Ureter (tissue), 1 donor: ENCODE data around the gene NAGA. TPM values are rescaled to one million over a fixed set of nuclear protein-coding genes. Genes with fewer than 3 reads are reported as not detected.
"Not testable (repeated sequence)": the region's sequence is repeated elsewhere in the genome, so short reads cannot be mapped to it uniquely, and the experiment has no call there.

Experiments used
- DNase-seq: peaks from one replicate; pipeline ENCODE4 v3.0.0-alpha.2; 2020; ENCODE audit warnings: low spot score
- total RNA-seq: library from RNA; stranded (reverse); gene quantifications from one replicate; pipeline ENCODE4 v1.2.4, GENCODE V29; 2023
- donor health status: DM: yes; HTN: yes; CAD: no.

Gene NAGA
- 33.4 TPM for total RNA-seq

GRCh38 chr22:42070517-42071422 is at the start of gene NAGA:
Gene NAGA, minus strand, starts transcription at chr22:42070812. Its CDS starts 515 bp downstream, at chr22:42070297.
- DNase-seq: peak; percentile 96

GRCh38 chr22:42116848-42117424 is 46.3 kb upstream of the NAGA start:
- DNase-seq: no peak

GRCh38 chr22:42115420-42115830 is 44.8 kb upstream of the NAGA start:
- DNase-seq: not testable (repeated sequence)

- DNase-seq: no peak
Measured at GRCh38 chr22:42114721-42115120, 44.1 kb upstream of the NAGA start.

GRCh38 chr22:42112793-42113192 is 42.2 kb upstream of the NAGA start:
- DNase-seq: not testable (repeated sequence)

- DNase-seq: no peak
Measured at GRCh38 chr22:42111798-42112197, 41.2 kb upstream of the NAGA start.

- DNase-seq: no peak
Measured at GRCh38 chr22:42108848-42109247, 38.2 kb upstream of the NAGA start.

- not testable (repeated sequence) for DNase-seq
Measured at GRCh38 chr22:42104332-42104860, 33.8 kb upstream of the NAGA start.

- DNase-seq: no peak
Measured at GRCh38 chr22:42101199-42101598, 30.6 kb upstream of the NAGA start.

GRCh38 chr22:42091455-42091782 is 20.8 kb upstream of the NAGA start:
- DNase-seq: no peak

- peak; percentile 99 for DNase-seq
Measured at GRCh38 chr22:42090596-42091454, 20.2 kb upstream of the NAGA start, which contains the start of gene NDUFA6. Gene NDUFA6, minus strand, starts transcription at chr22:42090772. Its CDS starts 28 bp downstream, at chr22:42090744.

- DNase-seq: no peak
Measured at GRCh38 chr22:42086051-42086450, 15.4 kb upstream of the NAGA start.

GRCh38 chr22:42084874-42085273 is 14.3 kb upstream of the NAGA start:
- no peak for DNase-seq

GRCh38 chr22:42083119-42083518 is 12.5 kb upstream of the NAGA start:
- no peak for DNase-seq

GRCh38 chr22:42080287-42080686 is 9.7 kb upstream of the NAGA start:
- DNase-seq: peak; percentile 53

GRCh38 chr22:42079319-42080251 is 9.0 kb upstream of the NAGA start, which contains the start of gene SMDT1:
Gene SMDT1, plus strand, starts transcription at chr22:42079700. Its CDS starts 69 bp downstream, at chr22:42079769.
- peak; percentile 99 for DNase-seq

GRCh38 chr22:42078469-42079318 is 8.1 kb upstream of the NAGA start:
- no peak for DNase-seq

GRCh38 chr22:42077486-42078125 is 7.0 kb upstream of the NAGA start:
- peak; percentile 51 for DNase-seq
